ENCODE measurements around the gene EIF2S2. TPM values are rescaled to one million over a fixed set of nuclear protein-coding genes. Genes with fewer than 3 reads are reported as not detected.

The EIF2S2 gene
- total and polyA plus RNA-seq, 2 experiments from 2014 or later: 109 to 138 TPM

GRCh38 chr20:34095825-34096224 is 16.2 kb downstream of the EIF2S2 start:
- DNase-seq: no peak
- no peaks in the 10 kb centered on the region for H3K27me3 ChIP-seq (replicated peaks; ENCODE audit: insufficient read depth)
- no peak overlapping the region for H3K4me3 ChIP-seq
- H3K9me2 ChIP-seq (ENCODE audit: insufficient read depth): no peaks in the 10 kb centered on the region
- H3K27ac ChIP-seq: no peak overlapping the region
- in situ Hi-C loops (cut with MboI): no loop called here
- H3K79me2 ChIP-seq (ENCODE audit: insufficient read depth): peaks cover 98% of the 10 kb centered on the region
- peaks cover 77% of the 10 kb centered on the region for H3F3A ChIP-seq (ENCODE audit: insufficient read depth)
- TF ChIP-seq EZH2phosphoT487 (IDR thresholded peaks at IDR 0.05; ENCODE audit: insufficient read depth, low read depth): no peak
- TF ChIP-seq EZH2 (IDR thresholded peaks at IDR 0.05; ENCODE audit: insufficient read depth, poor library complexity, severe bottlenecking): no peak
- H3K4me1 ChIP-seq (ENCODE audit: insufficient read depth): no peaks in the 10 kb centered on the region
- H3K9me3 ChIP-seq (ENCODE audit: low read depth): no peaks in the 10 kb centered on the region
- H3K36me3 ChIP-seq (ENCODE audit: low read depth): peaks cover 95% of the 10 kb centered on the region
- no peak overlapping the region for H2AFZ ChIP-seq
- H3K9ac ChIP-seq: no peak overlapping the region
- 0 out of 2 replicates have a peak, but pooled peaks cover 4% of the 10 kb centered on the region for H4K20me1 ChIP-seq (ENCODE audit: insufficient read depth)
- H3K4me2 ChIP-seq (ENCODE audit: unreplicated experiment): no peak overlapping the region

GRCh38 chr20:34093895-34094294 is 18.1 kb downstream of the EIF2S2 start:
- 96% methylated on average over 2 of the region's 2 CpGs for WGBS, 2 experiments (ENCODE audit: low coverage in 1 of 2, low lambda C conversion rate in 2 of 2, missing lambda C conversion rate in 2 of 2)
- H3K4me2 ChIP-seq (ENCODE audit: unreplicated experiment): no peak overlapping the region
- H3K27ac ChIP-seq: no peak overlapping the region
- TF ChIP-seq EZH2 (IDR thresholded peaks at IDR 0.05; ENCODE audit: insufficient read depth, poor library complexity, severe bottlenecking): no peak
- TF ChIP-seq EZH2phosphoT487 (IDR thresholded peaks at IDR 0.05; ENCODE audit: insufficient read depth, low read depth): no peak
- DNase-seq: no peak
- no peak overlapping the region for H2AFZ ChIP-seq
- 0 out of 2 replicates have a peak, but pooled peaks cover 4% of the 10 kb centered on the region for H4K20me1 ChIP-seq (ENCODE audit: insufficient read depth)
- H3K9me3 ChIP-seq (ENCODE audit: low read depth): no peaks in the 10 kb centered on the region
- peaks cover 94% of the 10 kb centered on the region for H3K79me2 ChIP-seq (ENCODE audit: insufficient read depth)
- no peak overlapping the region for H3K9ac ChIP-seq
- H3K9me2 ChIP-seq (ENCODE audit: insufficient read depth): no peaks in the 10 kb centered on the region
- peaks cover 95% of the 10 kb centered on the region for H3K36me3 ChIP-seq (ENCODE audit: low read depth)
- no peaks in the 10 kb centered on the region for H3K4me1 ChIP-seq (ENCODE audit: insufficient read depth)
- no peaks in the 10 kb centered on the region for H3K27me3 ChIP-seq (replicated peaks; ENCODE audit: insufficient read depth)
- H3F3A ChIP-seq (ENCODE audit: insufficient read depth): peaks cover 87% of the 10 kb centered on the region
- no peak overlapping the region for H3K4me3 ChIP-seq
- in situ Hi-C loops (cut with MboI): no loop called here

- Histone ChIP-seq H3K9ac (no peak overlapping the region), H3K9me3 (ENCODE audit: low read depth) (no peaks in the 10 kb centered on the region), H3K36me3 (ENCODE audit: low read depth) (peaks cover 84% of the 10 kb centered on the region), H3K27me3 (replicated peaks; ENCODE audit: insufficient read depth) (no peaks in the 10 kb centered on the region), H3K27ac (no peak overlapping the region), H3K4me3 (no peak overlapping the region), H2AFZ (no peak overlapping the region), H3K4me1 (ENCODE audit: insufficient read depth) (no peaks in the 10 kb centered on the region), H3K79me2 (ENCODE audit: insufficient read depth) (peaks cover 92% of the 10 kb centered on the region), H3F3A (ENCODE audit: insufficient read depth) (peaks cover 92% of the 10 kb centered on the region), H3K4me2 (ENCODE audit: unreplicated experiment) (no peak overlapping the region), H4K20me1 (ENCODE audit: insufficient read depth) (0 out of 2 replicates have a peak, but pooled peaks cover 4% of the 10 kb centered on the region), H3K9me2 (ENCODE audit: insufficient read depth) (no peaks in the 10 kb centered on the region)
- WGBS, 2 experiments (ENCODE audit: low coverage in 1 of 2, low lambda C conversion rate in 2 of 2, missing lambda C conversion rate in 2 of 2): 91 to 92% methylated on average over 6 of the region's 6 CpGs
- no peak for DNase-seq
- TF ChIP-seq EZH2phosphoT487 (IDR thresholded peaks at IDR 0.05; ENCODE audit: insufficient read depth, low read depth): no peak
- TF ChIP-seq EZH2 (IDR thresholded peaks at IDR 0.05; ENCODE audit: insufficient read depth, poor library complexity, severe bottlenecking): no peak
- in situ Hi-C loops (cut with MboI): no loop called here
These were observed 20.3 kb downstream of the EIF2S2 start for GRCh38 chr20:34091637-34092200.

DNA sequence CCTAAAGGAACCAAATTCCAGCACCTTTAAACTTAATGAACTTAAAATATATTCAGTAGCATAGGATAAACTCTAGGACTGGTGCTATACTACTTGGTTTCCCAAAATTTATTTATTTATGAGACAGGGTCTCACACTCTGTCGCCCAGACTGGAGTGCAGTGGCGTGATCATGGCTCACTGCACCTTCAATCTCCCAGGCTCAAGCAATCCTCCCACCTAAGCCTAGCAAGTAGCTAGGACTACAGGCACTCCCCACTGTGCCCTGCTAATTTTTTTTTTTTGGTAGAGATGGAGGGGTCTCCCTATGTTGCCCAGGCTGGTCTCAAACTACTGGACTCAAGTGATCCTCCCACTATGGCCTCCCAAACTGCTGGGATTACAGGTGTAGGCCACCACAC is 21.4 kb downstream of the EIF2S2 start:
- Histone ChIP-seq H2AFZ (no peak overlapping the region), H3K36me3 (ENCODE audit: low read depth) (peaks cover 74% of the 10 kb centered on the region), H3F3A (ENCODE audit: insufficient read depth) (peaks cover 92% of the 10 kb centered on the region), H3K9me2 (ENCODE audit: insufficient read depth) (no peaks in the 10 kb centered on the region), H3K4me3 (no peak overlapping the region), H3K4me1 (ENCODE audit: insufficient read depth) (no peaks in the 10 kb centered on the region), H3K4me2 (ENCODE audit: unreplicated experiment) (no peak overlapping the region), H4K20me1 (ENCODE audit: insufficient read depth) (0 out of 2 replicates have a peak, but pooled peaks cover 4% of the 10 kb centered on the region), H3K27ac (no peak overlapping the region), H3K27me3 (replicated peaks; ENCODE audit: insufficient read depth) (no peaks in the 10 kb centered on the region), H3K9me3 (ENCODE audit: low read depth) (no peaks in the 10 kb centered on the region), H3K9ac (no peak overlapping the region), H3K79me2 (ENCODE audit: insufficient read depth) (peaks cover 90% of the 10 kb centered on the region)
- DNase-seq: no peak
- in situ Hi-C loops (cut with MboI): no loop called here
- TF ChIP-seq EZH2 (IDR thresholded peaks at IDR 0.05; ENCODE audit: insufficient read depth, poor library complexity, severe bottlenecking) (no peak), EZH2phosphoT487 (IDR thresholded peaks at IDR 0.05; ENCODE audit: insufficient read depth, low read depth) (no peak)
- WGBS, 2 experiments (ENCODE audit: low coverage in 1 of 2, low lambda C conversion rate in 2 of 2, missing lambda C conversion rate in 2 of 2): 96 to 100% methylated on average over 2 of the region's 2 CpGs

Data from GM23248 (cell line).